Measurements from ENCODE around the gene RPTOR. TPM values are rescaled to one million over a fixed set of nuclear protein-coding genes. Genes with fewer than 3 reads are reported as not detected.

The RPTOR gene
- total RNA-seq, 1 experiment from 2014 or later, result 25.1 TPM

GRCh38 chr17:80909635-80910034 lies 365.0 kb downstream of the RPTOR start:
- peaks cover 6 to 7% of the 10 kb centered on the region in 2 experiments for H3K9me3 Mint-ChIP-seq
- H2BK20ac ChIP-seq (ENCODE audit: low read depth, low read length, poor library complexity, severe bottlenecking), result no peak overlapping the region
- H3K56ac ChIP-seq (ENCODE audit: insufficient read length, low read depth, low read length), result no peak overlapping the region
- no peak for TF ChIP-seq CTCF (conservative IDR thresholded peaks at IDR 0.05)
- no peaks in the 10 kb centered on the region for H3K79me2 ChIP-seq (ENCODE audit: insufficient read depth, low read length)
- H2AFZ ChIP-seq (ENCODE audit: low read length), result no peak overlapping the region
- H3K36me3 Mint-ChIP-seq (ENCODE audit: insufficient read depth in 1 of 3, low read depth in 3 of 3), result peaks cover 15 to 34% (median 21%) of the 10 kb centered on the region in 3 experiments
- H2AK5ac ChIP-seq (ENCODE audit: insufficient read length, low read length), result no peak overlapping the region
- H2BK5ac ChIP-seq (ENCODE audit: insufficient read length, low read length), result no peak overlapping the region
- H3T11ph ChIP-seq (ENCODE audit: low read length), result no peak overlapping the region
- no peak overlapping the region for H2BK15ac ChIP-seq (ENCODE audit: low read depth, low read length)
- H3K4me3 Mint-ChIP-seq, result no peak overlapping the region
- H4K5ac ChIP-seq (ENCODE audit: insufficient read length, low read depth, low read length), result no peak overlapping the region
- no peak overlapping the region for H3K27ac ChIP-seq (ENCODE audit: insufficient read length, low read depth, low read length)
- no peak overlapping the region for H3K23ac ChIP-seq (ENCODE audit: insufficient read length, low read depth, low read length)
- H3K18ac ChIP-seq (ENCODE audit: insufficient read length, low read depth, low read length), result no peak overlapping the region
- H3K4me2 ChIP-seq (ENCODE audit: insufficient read depth, insufficient read length, low read length), result no peak overlapping the region
- peaks cover 3% of the 10 kb centered on the region for H3K9me3 ChIP-seq (ENCODE audit: control insufficient read depth, low read depth, low read length)
- no peak for DNase-seq
- no peak overlapping the region for H2BK120ac ChIP-seq (ENCODE audit: low read depth, low read length, poor library complexity, severe bottlenecking)
- H3K27me3 ChIP-seq (ENCODE audit: insufficient read depth, low read length), result no peaks in the 10 kb centered on the region
- no peaks in the 10 kb centered on the region; a peak in 1 of 4 replicates for H3K4me1 Mint-ChIP-seq
- H3K4me1 ChIP-seq (ENCODE audit: insufficient read depth, low read length), result no peaks in the 10 kb centered on the region
- no peak overlapping the region for H3K9ac ChIP-seq (ENCODE audit: extremely low read depth, insufficient read length, low read length)
- H4K8ac ChIP-seq (replicated peaks; ENCODE audit: insufficient read length, low read depth, low read length), result no peak overlapping the region
- no peak overlapping the region for H2BK12ac ChIP-seq (ENCODE audit: insufficient read length, low read depth, low read length)
- no peak overlapping the region for H4K91ac ChIP-seq (ENCODE audit: insufficient read length, low read depth, low read length)
- H3K27me3 Mint-ChIP-seq (ENCODE audit: low read depth), result peaks cover 4% of the 10 kb centered on the region
- no peaks in the 10 kb centered on the region for H3K23me2 ChIP-seq (ENCODE audit: insufficient read length, low read depth, low read length, poor library complexity, severe bottlenecking)
- no peak overlapping the region for H3K4ac ChIP-seq (ENCODE audit: low read depth, low read length)
- H3K27ac Mint-ChIP-seq, result no peak overlapping the region
- H4K20me1 ChIP-seq (ENCODE audit: control insufficient read depth, insufficient read depth, insufficient read length), result peaks cover 2% of the 10 kb centered on the region
- H3K14ac ChIP-seq (ENCODE audit: insufficient read depth, low read length), result no peak overlapping the region
- no CpG with 5 or more reads among the region's 2 CpGs for WGBS (ENCODE audit: extremely low coverage, insufficient read length, low lambda C conversion rate)
- H3K79me1 ChIP-seq (ENCODE audit: insufficient read depth, low read depth, low read length, poor library complexity, severe bottlenecking), result no peaks in the 10 kb centered on the region

Measured in H9 (cell line).